ENCODE results near the gene CDS1. TPM values are rescaled to one million over a fixed set of nuclear protein-coding genes. Genes with fewer than 3 reads are reported as not detected.

Gene CDS1
- total and polyA plus RNA-seq, 2 experiments from 2014 or later, result 10.0 to 22.6 TPM

DNA sequence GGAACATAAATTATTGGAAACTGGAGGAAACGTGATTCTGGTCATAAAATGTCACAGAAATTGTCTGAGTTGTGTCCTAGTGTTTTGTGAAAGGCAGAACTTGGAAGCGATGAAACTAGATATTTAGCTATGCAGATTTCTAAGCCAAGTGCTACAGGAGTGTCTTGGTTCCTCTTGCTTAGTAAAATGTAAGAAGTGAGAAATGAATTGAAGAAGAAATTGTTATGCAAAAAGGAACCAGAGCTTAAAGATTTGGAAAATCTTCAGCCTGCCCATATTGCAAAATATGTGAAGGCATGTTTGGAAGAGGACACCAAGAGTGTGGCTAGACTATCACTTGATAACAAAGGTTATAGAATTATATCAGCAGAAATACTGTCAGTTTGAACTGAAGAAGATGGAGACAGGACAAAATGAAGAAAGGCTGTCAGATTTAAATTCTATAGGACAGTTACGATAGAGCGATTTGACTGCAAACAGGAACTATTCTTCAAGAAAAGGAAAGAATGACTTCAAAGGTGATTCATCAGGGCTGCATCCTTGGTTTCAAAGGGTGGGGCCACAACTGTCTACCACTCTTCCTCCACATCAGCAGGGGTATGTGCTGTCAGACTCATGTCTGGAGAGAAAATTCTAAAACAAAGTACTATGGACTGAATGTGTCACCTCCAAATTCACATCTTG, 9.4 kb upstream of the CDS1 start:
- Mint-ChIP-seq H3K9me3 (no peaks in the 10 kb centered on the region), H3K4me3 (no peak overlapping the region), H3K27me3 (ENCODE audit: insufficient read depth, low read depth, poor library complexity) (peaks cover 3% of the 10 kb centered on the region), H3K27ac (no peak overlapping the region), H3K36me3 (ENCODE audit: low read depth) (no peaks in the 10 kb centered on the region; the same call in 2 of the 3 replicates), H3K4me1 (peaks cover 33% of the 10 kb centered on the region)
- H3K79me2 ChIP-seq (replicated peaks; ENCODE audit: insufficient read depth), result no peaks in the 10 kb centered on the region
- H3K4me1 ChIP-seq (ENCODE audit: insufficient read depth), result peaks cover 12% of the 10 kb centered on the region
- H3K27me3 ChIP-seq (ENCODE audit: insufficient read depth), result no peaks in the 10 kb centered on the region
- no peak overlapping the region for H3K27ac ChIP-seq (ENCODE audit: low read depth)
- no peak overlapping the region for H3K4me2 ChIP-seq
- no peaks in the 10 kb centered on the region for H3F3A ChIP-seq (replicated peaks; ENCODE audit: low read depth)
- TF ChIP-seq, protein P1, sequence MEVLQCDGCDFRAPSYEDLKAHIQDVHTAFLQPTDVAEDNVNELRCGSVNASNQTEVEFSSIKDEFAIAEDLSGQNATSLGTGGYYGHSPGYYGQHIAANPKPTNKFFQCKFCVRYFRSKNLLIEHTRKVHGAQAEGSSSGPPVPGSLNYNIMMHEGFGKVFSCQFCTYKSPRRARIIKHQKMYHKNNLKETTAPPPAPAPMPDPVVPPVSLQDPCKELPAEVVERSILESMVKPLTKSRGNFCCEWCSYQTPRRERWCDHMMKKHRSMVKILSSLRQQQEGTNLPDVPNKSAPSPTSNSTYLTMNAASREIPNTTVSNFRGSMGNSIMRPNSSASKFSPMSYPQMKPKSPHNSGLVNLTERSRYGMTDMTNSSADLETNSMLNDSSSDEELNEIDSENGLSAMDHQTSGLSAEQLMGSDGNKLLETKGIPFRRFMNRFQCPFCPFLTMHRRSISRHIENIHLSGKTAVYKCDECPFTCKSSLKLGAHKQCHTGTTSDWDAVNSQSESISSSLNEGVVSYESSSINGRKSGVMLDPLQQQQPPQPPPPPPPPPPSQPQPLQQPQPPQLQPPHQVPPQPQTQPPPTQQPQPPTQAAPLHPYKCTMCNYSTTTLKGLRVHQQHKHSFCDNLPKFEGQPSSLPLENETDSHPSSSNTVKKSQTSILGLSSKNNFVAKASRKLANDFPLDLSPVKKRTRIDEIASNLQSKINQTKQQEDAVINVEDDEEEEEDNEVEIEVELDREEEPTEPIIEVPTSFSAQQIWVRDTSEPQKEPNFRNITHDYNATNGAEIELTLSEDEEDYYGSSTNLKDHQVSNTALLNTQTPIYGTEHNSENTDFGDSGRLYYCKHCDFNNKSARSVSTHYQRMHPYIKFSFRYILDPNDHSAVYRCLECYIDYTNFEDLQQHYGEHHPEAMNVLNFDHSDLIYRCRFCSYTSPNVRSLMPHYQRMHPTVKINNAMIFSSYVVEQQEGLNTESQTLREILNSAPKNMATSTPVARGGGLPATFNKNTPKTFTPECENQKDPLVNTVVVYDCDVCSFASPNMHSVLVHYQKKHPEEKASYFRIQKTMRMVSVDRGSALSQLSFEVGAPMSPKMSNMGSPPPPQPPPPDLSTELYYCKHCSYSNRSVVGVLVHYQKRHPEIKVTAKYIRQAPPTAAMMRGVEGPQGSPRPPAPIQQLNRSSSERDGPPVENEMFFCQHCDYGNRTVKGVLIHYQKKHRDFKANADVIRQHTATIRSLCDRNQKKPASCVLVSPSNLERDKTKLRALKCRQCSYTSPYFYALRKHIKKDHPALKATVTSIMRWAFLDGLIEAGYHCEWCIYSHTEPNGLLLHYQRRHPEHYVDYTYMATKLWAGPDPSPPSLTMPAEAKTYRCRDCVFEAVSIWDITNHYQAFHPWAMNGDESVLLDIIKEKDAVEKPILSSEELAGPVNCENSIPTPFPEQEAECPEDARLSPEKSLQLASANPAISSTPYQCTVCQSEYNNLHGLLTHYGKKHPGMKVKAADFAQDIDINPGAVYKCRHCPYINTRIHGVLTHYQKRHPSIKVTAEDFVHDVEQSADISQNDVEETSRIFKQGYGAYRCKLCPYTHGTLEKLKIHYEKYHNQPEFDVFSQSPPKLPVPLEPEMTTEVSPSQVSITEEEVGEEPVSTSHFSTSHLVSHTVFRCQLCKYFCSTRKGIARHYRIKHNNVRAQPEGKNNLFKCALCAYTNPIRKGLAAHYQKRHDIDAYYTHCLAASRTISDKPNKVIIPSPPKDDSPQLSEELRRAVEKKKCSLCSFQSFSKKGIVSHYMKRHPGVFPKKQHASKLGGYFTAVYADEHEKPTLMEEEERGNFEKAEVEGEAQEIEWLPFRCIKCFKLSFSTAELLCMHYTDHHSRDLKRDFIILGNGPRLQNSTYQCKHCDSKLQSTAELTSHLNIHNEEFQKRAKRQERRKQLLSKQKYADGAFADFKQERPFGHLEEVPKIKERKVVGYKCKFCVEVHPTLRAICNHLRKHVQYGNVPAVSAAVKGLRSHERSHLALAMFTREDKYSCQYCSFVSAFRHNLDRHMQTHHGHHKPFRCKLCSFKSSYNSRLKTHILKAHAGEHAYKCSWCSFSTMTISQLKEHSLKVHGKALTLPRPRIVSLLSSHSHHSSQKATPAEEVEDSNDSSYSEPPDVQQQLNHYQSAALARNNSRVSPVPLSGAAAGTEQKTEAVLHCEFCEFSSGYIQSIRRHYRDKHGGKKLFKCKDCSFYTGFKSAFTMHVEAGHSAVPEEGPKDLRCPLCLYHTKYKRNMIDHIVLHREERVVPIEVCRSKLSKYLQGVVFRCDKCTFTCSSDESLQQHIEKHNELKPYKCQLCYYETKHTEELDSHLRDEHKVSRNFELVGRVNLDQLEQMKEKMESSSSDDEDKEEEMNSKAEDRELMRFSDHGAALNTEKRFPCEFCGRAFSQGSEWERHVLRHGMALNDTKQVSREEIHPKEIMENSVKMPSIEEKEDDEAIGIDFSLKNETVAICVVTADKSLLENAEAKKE (CRISPR knock-in tag; IDR thresholded peaks at IDR 0.05), result no peak
- TF ChIP-seq EZH2phosphoT487 (IDR thresholded peaks at IDR 0.05; ENCODE audit: unreplicated experiment), result no peak
- TF ChIP-seq CREB1 (CRISPR knock-in tag; IDR thresholded peaks at IDR 0.05; ENCODE audit: low read depth), result no peak
- TF ChIP-seq ZNF331 (CRISPR knock-in tag; IDR thresholded peaks at IDR 0.05; ENCODE audit: low read depth), result no peak
- no peak for TF ChIP-seq ZNF114 (CRISPR knock-in tag; IDR thresholded peaks at IDR 0.05)
- TF ChIP-seq NANOG (IDR thresholded peaks at IDR 0.05; ENCODE audit: borderline replicate concordance), result no peak
- TF ChIP-seq, protein P2, sequence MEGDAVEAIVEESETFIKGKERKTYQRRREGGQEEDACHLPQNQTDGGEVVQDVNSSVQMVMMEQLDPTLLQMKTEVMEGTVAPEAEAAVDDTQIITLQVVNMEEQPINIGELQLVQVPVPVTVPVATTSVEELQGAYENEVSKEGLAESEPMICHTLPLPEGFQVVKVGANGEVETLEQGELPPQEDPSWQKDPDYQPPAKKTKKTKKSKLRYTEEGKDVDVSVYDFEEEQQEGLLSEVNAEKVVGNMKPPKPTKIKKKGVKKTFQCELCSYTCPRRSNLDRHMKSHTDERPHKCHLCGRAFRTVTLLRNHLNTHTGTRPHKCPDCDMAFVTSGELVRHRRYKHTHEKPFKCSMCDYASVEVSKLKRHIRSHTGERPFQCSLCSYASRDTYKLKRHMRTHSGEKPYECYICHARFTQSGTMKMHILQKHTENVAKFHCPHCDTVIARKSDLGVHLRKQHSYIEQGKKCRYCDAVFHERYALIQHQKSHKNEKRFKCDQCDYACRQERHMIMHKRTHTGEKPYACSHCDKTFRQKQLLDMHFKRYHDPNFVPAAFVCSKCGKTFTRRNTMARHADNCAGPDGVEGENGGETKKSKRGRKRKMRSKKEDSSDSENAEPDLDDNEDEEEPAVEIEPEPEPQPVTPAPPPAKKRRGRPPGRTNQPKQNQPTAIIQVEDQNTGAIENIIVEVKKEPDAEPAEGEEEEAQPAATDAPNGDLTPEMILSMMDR (conservative IDR thresholded peaks at IDR 0.05; ENCODE audit: low read depth in 2 of 2), result no peak
- TF ChIP-seq EZH2 (IDR thresholded peaks at IDR 0.05; ENCODE audit: low read depth, unreplicated experiment), result no peak
- TF ChIP-seq, protein P3, sequence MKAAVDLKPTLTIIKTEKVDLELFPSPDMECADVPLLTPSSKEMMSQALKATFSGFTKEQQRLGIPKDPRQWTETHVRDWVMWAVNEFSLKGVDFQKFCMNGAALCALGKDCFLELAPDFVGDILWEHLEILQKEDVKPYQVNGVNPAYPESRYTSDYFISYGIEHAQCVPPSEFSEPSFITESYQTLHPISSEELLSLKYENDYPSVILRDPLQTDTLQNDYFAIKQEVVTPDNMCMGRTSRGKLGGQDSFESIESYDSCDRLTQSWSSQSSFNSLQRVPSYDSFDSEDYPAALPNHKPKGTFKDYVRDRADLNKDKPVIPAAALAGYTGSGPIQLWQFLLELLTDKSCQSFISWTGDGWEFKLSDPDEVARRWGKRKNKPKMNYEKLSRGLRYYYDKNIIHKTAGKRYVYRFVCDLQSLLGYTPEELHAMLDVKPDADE (IDR thresholded peaks at IDR 0.05), result no peak
- TF ChIP-seq, protein P4, sequence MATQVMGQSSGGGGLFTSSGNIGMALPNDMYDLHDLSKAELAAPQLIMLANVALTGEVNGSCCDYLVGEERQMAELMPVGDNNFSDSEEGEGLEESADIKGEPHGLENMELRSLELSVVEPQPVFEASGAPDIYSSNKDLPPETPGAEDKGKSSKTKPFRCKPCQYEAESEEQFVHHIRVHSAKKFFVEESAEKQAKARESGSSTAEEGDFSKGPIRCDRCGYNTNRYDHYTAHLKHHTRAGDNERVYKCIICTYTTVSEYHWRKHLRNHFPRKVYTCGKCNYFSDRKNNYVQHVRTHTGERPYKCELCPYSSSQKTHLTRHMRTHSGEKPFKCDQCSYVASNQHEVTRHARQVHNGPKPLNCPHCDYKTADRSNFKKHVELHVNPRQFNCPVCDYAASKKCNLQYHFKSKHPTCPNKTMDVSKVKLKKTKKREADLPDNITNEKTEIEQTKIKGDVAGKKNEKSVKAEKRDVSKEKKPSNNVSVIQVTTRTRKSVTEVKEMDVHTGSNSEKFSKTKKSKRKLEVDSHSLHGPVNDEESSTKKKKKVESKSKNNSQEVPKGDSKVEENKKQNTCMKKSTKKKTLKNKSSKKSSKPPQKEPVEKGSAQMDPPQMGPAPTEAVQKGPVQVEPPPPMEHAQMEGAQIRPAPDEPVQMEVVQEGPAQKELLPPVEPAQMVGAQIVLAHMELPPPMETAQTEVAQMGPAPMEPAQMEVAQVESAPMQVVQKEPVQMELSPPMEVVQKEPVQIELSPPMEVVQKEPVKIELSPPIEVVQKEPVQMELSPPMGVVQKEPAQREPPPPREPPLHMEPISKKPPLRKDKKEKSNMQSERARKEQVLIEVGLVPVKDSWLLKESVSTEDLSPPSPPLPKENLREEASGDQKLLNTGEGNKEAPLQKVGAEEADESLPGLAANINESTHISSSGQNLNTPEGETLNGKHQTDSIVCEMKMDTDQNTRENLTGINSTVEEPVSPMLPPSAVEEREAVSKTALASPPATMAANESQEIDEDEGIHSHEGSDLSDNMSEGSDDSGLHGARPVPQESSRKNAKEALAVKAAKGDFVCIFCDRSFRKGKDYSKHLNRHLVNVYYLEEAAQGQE (IDR thresholded peaks at IDR 0.05; ENCODE audit: unreplicated experiment), result no peak
- TF ChIP-seq STAT1 (IDR thresholded peaks at IDR 0.05; ENCODE audit: unreplicated experiment), result no peak
- no peak for TF ChIP-seq JUNB (IDR thresholded peaks at IDR 0.05; ENCODE audit: unreplicated experiment)
- no peaks in the 10 kb centered on the region; the same call in 1 of the 2 replicates for H3K36me3 ChIP-seq (ENCODE audit: insufficient read depth)
- no peaks in the 10 kb centered on the region; the same call in 1 of the 2 replicates for H3K9me2 ChIP-seq (ENCODE audit: insufficient read depth)
- no peak overlapping the region for H2AFZ ChIP-seq
- DNase-seq (ENCODE audit: low spot score) (no peak), ATAC-seq (no peak)
- no peak overlapping the region for H3K4me3 ChIP-seq
- no peaks in the 10 kb centered on the region for H4K20me1 ChIP-seq (replicated peaks; ENCODE audit: insufficient read depth)
